Measurements from ENCODE around the gene LSAMP.
"Not testable (repeated sequence)": the region's sequence is repeated elsewhere in the genome, so short reads cannot be mapped to it uniquely, and the experiment has no call there.

The LSAMP gene

DNA sequence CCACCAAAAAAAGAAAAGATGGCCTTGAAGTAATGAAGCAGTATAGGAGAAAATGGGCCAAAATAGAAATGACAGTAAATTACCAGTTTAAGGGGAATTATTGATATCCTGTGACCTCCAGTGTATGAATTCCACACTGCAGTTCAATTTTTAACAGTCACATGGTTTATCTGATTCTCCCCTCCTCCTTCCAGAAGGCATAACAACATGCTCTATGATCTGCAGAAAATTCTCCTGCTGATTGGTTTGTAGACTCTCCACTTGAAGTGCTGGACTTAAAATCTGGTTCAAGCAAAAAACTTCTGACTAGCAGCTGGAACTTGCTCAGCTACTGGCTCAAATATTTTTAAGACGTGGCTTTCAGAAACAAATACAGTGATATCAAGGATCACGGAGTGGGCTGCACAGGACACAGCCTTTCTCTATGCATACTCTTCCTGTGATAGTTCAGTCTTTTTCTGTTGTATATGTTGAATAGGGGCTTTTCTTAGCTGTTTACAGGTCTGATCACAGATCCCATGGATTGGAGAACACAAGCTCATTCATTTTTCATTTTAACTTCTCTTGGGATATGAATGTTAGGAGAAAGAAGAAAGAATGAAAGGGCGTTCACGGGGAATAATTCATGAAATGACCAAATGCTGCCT, 211.5 kb downstream of the LSAMP start:
- DNase-seq = peak; percentile 17

GRCh38 chr3:116230431-116231020, 214.8 kb downstream of the LSAMP start:
- peak; percentile 66 for DNase-seq

DNA sequence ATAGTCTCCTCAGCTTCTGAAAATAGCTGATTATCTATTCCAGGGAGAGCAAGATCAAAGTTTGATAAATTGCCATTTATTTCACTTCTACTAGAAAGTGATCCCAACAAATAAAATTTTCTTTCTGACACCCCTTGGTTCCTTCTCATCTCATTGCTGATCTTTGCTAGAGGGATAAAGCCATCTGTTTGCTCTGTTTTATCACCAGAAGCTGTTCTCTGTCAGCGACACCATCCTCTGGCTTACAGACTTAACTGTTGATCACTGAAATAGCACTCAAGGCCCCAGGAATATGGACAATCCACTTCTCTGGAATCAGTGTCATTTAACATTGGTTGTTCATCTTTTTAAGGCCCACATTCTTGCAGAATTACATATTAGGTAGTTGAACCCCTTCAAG, 219.0 kb downstream of the LSAMP start:
- no peak for DNase-seq

DNA sequence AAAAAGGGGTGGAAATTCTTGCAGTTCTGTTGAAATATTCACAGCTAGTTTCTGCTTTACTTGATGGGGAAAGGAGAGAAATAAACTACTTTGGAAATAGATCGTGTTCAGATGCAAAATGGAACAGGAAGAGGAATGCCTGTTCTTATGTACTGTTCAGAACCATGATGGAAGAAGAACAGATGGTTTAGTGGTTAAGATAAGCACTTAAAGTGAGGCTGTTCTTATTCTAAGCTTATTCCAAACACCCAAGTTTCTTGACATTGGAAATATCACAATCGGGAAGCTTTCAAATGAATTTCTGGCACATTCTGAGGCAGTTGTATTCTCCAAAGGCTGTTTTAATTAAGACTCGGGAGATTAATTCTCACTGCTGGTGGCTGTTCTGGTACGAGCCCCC, 228.5 kb downstream of the LSAMP start:
- no peak for DNase-seq

- no peak for DNase-seq
Observed at GRCh38 chr3:116211901-116212300, 233.4 kb downstream of the LSAMP start.

- not testable (repeated sequence) for DNase-seq
Observed at GRCh38 chr3:116208830-116209229, 236.5 kb downstream of the LSAMP start.

- DNase-seq = peak; percentile 86
Observed at GRCh38 chr3:116200956-116201690, 244.2 kb downstream of the LSAMP start.

DNA sequence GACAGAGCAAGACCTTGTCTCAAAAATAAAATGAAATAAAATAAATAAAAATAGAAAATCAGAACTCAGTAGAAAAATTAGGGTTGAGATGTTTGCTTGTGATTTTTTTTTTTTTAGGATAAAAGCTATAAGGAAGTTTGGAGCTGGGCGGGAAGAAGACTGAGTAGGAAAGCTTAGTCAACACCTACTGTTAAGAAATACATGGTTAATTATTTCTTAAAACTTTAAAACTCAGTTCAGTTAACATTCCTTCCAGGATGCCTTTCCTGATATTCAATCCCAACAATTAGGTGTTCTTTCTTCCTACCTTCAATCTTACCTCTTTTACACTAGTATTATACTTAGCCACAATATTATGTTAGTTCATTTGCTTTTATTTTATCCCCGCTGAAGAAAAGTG, 246.2 kb downstream of the LSAMP start:
- DNase-seq = no peak

DNA sequence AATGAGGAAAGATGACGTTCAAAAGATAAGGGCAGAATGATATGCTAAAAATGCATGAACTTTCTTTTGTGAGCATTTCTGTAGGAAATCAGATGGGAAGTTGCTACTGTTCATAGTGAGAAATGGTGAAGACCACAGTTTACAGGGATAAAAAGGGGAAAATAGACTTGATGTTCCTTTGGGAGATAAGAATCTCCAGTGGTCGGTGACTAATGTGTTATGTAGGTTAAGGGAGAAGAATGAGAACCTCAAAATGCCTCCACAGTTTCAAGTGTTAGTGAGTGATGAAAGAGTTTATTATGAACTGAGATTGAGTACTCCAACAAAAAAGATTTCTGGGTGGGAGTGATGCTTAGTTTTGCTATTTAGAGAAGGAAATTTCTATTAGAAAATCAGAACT, 247.2 kb downstream of the LSAMP start:
- no peak for DNase-seq

DNA sequence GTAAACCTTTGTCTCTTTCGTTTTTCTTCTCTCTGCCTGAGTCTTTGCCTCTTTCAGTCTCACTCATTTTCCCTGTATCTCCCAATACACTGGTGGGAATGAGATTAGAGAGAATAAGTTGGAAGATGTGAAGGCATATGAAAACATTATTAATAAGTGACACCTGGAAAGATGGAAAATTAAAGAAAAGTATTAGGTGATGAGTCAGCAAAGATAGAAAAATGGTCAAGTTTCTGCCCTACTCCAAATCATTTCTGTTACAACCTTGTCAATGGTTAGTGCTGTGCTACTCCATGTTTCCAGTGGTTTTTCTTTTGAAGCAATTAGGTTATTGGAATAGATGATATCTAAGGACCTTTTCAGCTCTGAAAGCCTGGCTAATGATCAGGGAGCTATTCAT, 252.8 kb downstream of the LSAMP start:
- no peak for DNase-seq

GRCh38 chr3:116191409-116191808, 253.9 kb downstream of the LSAMP start:
- DNase-seq = no peak

DNA sequence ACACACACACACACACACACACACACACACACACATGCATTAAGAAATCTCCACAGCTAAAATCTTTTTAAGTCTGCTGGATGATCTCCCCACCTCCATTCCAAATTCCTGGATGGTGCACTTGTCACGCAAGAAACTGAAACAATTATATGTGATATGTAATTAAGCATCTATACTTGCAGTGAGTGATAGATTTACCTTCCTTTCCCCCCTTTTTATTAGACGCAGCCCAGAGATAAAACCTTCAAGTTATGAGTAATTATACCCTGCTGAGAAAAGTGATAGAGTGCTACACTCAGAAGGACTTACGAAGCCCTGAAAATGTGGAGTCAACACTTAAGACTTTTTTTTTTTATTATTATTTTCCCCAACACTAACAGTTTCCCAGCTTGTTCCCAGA, 255.2 kb downstream of the LSAMP start:
- peak; percentile 47 for DNase-seq

DNA sequence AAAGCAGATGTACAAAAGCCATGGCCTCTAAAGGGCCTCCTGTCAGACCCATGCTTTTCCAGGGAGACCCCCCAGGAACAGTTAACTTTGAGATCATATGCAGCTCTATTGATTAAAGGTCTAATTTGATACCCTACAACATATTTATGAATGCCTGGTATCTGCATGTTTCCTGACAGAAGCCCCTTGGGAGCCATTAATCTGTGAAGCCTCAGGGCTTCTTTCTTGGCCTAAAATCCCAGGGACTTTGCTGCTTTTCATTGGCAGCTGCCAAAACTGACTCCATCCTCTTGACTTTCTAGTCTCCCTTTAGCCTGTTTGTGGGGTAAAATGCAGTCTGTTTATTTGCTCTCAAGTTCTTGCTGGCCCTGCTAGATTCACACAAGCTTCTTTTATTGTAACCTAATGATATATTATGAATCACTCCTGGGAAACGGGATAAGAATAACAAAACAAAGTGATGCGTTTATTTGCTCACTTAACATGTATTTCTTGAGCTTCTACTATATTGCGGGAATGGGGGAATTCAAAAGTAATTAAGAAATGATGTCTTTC, 257.0 kb downstream of the LSAMP start:
- peak; percentile 65 for DNase-seq

GRCh38 chr3:116186049-116186448, 259.2 kb downstream of the LSAMP start:
- DNase-seq = no peak

- no peak for DNase-seq
Observed at GRCh38 chr3:116181159-116181558, 264.1 kb downstream of the LSAMP start.

DNA sequence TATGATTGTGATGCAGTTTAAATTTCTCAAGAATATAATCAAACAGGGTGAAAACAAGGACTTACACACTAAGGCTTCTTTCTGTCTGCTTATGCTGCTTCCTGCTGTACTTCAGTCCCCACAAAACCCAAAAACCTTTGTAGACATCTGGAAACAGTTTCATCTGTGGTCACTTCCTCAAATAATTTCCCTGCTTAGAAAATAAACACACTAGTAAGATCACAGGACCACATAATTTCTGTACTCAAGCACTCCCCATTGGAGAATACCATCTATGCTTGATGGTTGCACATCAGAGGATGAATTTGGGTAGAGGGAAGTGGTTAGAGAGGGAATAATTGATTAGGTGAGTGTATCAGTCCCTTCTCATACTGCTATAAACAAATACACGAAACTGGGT, 266.2 kb downstream of the LSAMP start:
- DNase-seq = no peak

- no peak for DNase-seq
Observed at GRCh38 chr3:116176974-116177555, 268.2 kb downstream of the LSAMP start.

DNA sequence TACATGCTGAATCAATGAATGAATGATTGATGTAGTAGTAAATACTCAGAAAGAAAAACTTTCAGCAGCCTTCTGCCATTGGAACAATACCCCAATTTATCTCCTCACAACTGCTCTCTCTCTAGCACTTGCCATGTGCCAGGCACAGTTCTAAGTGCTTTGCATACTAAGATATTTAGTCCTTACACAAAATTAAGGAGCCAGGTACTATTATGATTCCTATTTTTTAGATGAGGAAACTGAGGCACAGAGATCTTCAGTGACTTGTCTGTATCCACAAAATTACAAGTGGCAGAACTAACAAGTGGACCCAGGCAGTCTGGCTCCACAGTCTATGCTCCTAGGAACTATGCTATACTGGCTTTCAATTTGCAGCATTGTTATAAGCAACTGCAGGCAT, 279.2 kb downstream of the LSAMP start:
- DNase-seq = peak; percentile 49

DNA sequence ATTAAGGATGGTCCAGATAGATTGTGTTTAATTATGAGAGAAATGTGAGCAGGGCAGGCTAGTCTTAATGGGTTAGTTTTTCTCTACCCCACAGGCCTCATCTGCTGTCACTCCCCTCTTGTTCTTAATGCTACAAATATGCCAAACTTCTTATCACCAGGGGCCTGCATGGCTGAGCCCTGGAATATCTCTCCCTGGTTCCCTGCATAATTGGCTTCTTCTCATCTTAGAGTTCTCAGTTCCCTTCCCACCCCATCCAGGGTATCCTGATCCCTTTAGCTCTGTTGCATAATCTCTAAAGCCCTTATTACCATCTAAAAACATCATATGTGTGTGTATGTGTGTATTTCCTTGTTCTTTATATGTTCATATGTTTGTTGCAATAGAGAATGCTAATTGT, 279.6 kb downstream of the LSAMP start:
- peak; percentile 78 for DNase-seq

DNA sequence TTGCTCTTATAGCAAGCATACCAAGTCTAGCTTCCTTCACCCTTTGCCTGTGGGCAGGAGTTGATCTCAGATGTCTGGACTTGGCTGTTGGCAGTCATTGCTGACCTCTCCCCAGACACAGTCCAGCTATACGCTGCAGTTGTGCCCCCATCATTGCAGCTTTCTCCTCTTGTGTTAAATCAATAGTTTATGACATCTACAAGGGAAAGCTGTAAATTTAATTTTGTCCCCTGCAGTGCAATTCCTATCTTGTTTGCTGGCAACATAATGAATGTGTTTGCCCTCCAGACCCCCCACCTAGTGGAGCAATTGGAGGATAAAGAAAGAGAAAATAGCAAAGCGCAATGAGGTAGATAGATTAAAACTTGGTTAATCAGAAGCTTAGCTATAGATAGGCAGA, 280.2 kb downstream of the LSAMP start:
- DNase-seq = peak; percentile 95

DNA sequence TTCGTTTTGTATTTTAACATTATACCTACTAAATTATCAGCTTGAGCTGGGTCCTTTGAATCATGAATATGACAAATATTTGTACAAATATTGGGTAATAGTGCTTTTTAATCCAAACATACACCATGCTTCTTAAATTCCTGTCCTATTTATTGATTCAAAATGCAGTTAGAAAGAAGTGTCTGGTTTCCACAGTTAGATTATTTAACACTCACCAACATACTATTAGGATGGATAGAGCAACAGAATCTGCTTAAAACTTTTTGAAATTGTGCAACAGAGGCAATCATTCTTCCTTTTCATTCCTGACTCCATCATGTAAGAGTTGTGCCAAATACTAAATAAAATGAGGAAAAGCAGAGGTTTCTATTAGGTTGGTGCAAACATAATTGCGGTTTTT, 281.2 kb downstream of the LSAMP start:
- no peak for DNase-seq

GRCh38 chr3:116161575-116162525, 283.4 kb downstream of the LSAMP start:
- DNase-seq = peak; percentile 62

Measured in NCI-H69 (cell line).